ENCODE results near the gene HES3. TPM values are rescaled to one million over a fixed set of nuclear protein-coding genes. Genes with fewer than 3 reads are reported as not detected.

Gene HES3
- total RNA-seq, 2 donors from 2014 or later = not detected

- H3K27me3 ChIP-seq = peaks cover 4 to 32% of the 10 kb centered on the region in 2 donors
- H3K27ac ChIP-seq = no peak overlapping the region
- intact Hi-C loops (cut with DNase I) = no loop called here
- no peak overlapping the region for H3K4me3 ChIP-seq
- DNase-seq = no peak
- TF ChIP-seq CTCF (IDR thresholded peaks at IDR 0.05) (no peak), POLR2A (IDR thresholded peaks at IDR 0.05) (no peak)
- 39 to 41% methylated on average over 7 of the region's 7 CpGs for WGBS, 2 donors
- H3K4me1 ChIP-seq = peaks cover 20% of the 10 kb centered on the region
- H3K9me3 ChIP-seq = no peaks in the 10 kb centered on the region
- no peak for ATAC-seq
- H3K36me3 ChIP-seq (replicated peaks in 1 of 2; ENCODE audit: insufficient read depth in 1 of 2, low read depth in 2 of 2) = no peaks in the 10 kb centered on the region
Observed at GRCh38 chr1:6239213-6239752, 4.7 kb upstream of the HES3 start.

GRCh38 chr1:6239950-6240768 is 3.8 kb upstream of the HES3 start:
- TF ChIP-seq CTCF (IDR thresholded peaks at IDR 0.05) (no peak), POLR2A (IDR thresholded peaks at IDR 0.05) (no peak)
- H3K36me3 ChIP-seq (replicated peaks in 1 of 2; ENCODE audit: insufficient read depth in 1 of 2, low read depth in 2 of 2) = no peaks in the 10 kb centered on the region
- H3K27ac ChIP-seq = no peak overlapping the region
- H3K4me3 ChIP-seq = no peak overlapping the region
- WGBS, 2 donors = 60 to 74% methylated on average over 17 of the region's 17 CpGs
- DNase-seq (no peak), ATAC-seq (no peak)
- H3K4me1 ChIP-seq = peaks cover 13% of the 10 kb centered on the region
- H3K9me3 ChIP-seq = no peaks in the 10 kb centered on the region
- peaks cover 4 to 35% of the 10 kb centered on the region in 2 donors for H3K27me3 ChIP-seq
- intact Hi-C loops (cut with DNase I) = loop anchor here (10.0 kb wide), 1 partner anchor 185 kb away; no protein-coding TSS in a partner anchor

GRCh38 chr1:6241107-6241886 is 2.7 kb upstream of the HES3 start:
- TF ChIP-seq POLR2A (IDR thresholded peaks at IDR 0.05) (no peak), CTCF (IDR thresholded peaks at IDR 0.05) (no peak)
- no peak overlapping the region for H3K4me3 ChIP-seq
- H3K27ac ChIP-seq = no peak overlapping the region
- intact Hi-C loops (cut with DNase I) = loop anchor here (10.0 kb wide), 1 partner anchor 186 kb away; no protein-coding TSS in a partner anchor
- H3K9me3 ChIP-seq = no peaks in the 10 kb centered on the region
- peaks cover 4 to 46% of the 10 kb centered on the region in 2 donors for H3K27me3 ChIP-seq
- H3K36me3 ChIP-seq (replicated peaks in 1 of 2; ENCODE audit: insufficient read depth in 1 of 2, low read depth in 2 of 2) = no peaks in the 10 kb centered on the region
- no peak for ATAC-seq
- peaks cover 22% of the 10 kb centered on the region for H3K4me1 ChIP-seq
- 26 to 27% methylated on average over 23 to 33 of the region's 33 CpGs for whole genome bisulfite sequencing, 2 donors
- no peak for DNase-seq

- peaks cover 4 to 49% of the 10 kb centered on the region in 2 donors for H3K27me3 ChIP-seq
- DNase-seq = no peak
- 2 to 9% methylated on average over 4 to 76 of the region's 99 CpGs for WGBS, 2 donors
Observed at GRCh38 chr1:6241887-6242740, 1.9 kb upstream of the HES3 start.

More at GRCh38 chr1:6241887-6242740, 1.9 kb upstream of the HES3 start:
- H3K9me3 ChIP-seq = no peaks in the 10 kb centered on the region
- peaks cover 29% of the 10 kb centered on the region for H3K4me1 ChIP-seq
- H3K4me3 ChIP-seq = no peak overlapping the region
- intact Hi-C loops (cut with DNase I) = loop anchor here (10.0 kb wide), 1 partner anchor 187 kb away; no protein-coding TSS in a partner anchor
- TF ChIP-seq POLR2A (IDR thresholded peaks at IDR 0.05) = no peak
- no peak for TF ChIP-seq CTCF (IDR thresholded peaks at IDR 0.05)
- ATAC-seq = no peak
- H3K36me3 ChIP-seq (replicated peaks in 1 of 2; ENCODE audit: insufficient read depth in 1 of 2, low read depth in 2 of 2) = no peaks in the 10 kb centered on the region
- H3K27ac ChIP-seq = no peak overlapping the region

All from body of pancreas (tissue), 4 donors.